Nephron (organoid): ENCODE results near the gene UST.

Source experiments
- H3K27ac Mint-ChIP-seq, 3 experiments: 2 replicates each; pipeline ENCODE4 v1.8.0; 2020; ENCODE audit warnings: mixed read lengths in 3 of 3, mild to moderate bottlenecking in 2 of 3, moderate library complexity in 1 of 3
- H3K27me3 Mint-ChIP-seq: 2 replicates; pipeline ENCODE4 v1.8.0; 2021; ENCODE audit warnings: low read depth, mild to moderate bottlenecking, moderate library complexity, mixed read lengths
- H3K36me3 Mint-ChIP-seq: 2 replicates; pipeline ENCODE4 v1.8.0; 2020; ENCODE audit warnings: low read depth, mixed read lengths
- H3K4me1 Mint-ChIP-seq: 2 replicates; pipeline ENCODE4 v1.8.0; 2020; ENCODE audit warnings: mixed read lengths
- H3K4me3 Mint-ChIP-seq, 3 experiments: 2 replicates each; pipeline ENCODE4 v1.8.0; 2020; ENCODE audit warnings: mild to moderate bottlenecking in 3 of 3, mixed read lengths in 3 of 3, moderate library complexity in 2 of 3
- H3K9me3 Mint-ChIP-seq: 2 replicates; pipeline ENCODE4 v1.8.0; 2020; ENCODE audit warnings: mixed read lengths
- TF ChIP-seq, protein P1 (sequence below), 3 experiments: fragments of 200-600 bp; sonication (generic); IDR thresholded peaks; one replicate each; pipeline ENCODE4 v1.5.0; 2021; ENCODE audit warnings: antibody characterized with exemption in 3 of 3; ENCODE audit not compliant: unreplicated experiment in 3 of 3

The UST gene

DNA sequence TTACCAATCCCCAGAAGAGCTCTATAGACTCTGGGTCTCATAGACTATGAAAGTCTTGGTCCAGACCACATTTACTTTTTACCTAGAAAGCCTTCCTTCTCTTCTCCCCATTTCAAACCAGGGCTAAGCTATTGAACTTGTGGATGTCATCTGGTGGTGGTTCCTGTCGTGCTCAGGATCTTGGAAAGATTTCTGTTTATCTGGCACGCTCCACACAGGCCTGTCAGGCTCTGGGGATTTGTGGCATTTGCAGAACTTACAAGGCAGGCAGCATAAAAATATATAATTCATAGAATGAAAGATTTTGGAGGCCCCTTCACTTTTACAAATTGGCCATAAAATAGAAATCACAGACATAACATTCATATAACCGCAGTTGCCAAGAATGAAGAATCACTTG, 188.1 kb downstream of the UST start:
- H3K4me3 Mint-ChIP-seq: peak overlapping the region in 1 of 3 experiments; percentile 11
- no peaks in the 10 kb centered on the region for H3K36me3 Mint-ChIP-seq
- TF ChIP-seq, protein P1, sequence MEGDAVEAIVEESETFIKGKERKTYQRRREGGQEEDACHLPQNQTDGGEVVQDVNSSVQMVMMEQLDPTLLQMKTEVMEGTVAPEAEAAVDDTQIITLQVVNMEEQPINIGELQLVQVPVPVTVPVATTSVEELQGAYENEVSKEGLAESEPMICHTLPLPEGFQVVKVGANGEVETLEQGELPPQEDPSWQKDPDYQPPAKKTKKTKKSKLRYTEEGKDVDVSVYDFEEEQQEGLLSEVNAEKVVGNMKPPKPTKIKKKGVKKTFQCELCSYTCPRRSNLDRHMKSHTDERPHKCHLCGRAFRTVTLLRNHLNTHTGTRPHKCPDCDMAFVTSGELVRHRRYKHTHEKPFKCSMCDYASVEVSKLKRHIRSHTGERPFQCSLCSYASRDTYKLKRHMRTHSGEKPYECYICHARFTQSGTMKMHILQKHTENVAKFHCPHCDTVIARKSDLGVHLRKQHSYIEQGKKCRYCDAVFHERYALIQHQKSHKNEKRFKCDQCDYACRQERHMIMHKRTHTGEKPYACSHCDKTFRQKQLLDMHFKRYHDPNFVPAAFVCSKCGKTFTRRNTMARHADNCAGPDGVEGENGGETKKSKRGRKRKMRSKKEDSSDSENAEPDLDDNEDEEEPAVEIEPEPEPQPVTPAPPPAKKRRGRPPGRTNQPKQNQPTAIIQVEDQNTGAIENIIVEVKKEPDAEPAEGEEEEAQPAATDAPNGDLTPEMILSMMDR (IDR thresholded peaks at IDR 0.05; ENCODE audit: unreplicated experiment in 3 of 3): no peak
- peak overlapping the region; percentile 65 to 80 (median 79) for H3K27ac Mint-ChIP-seq
- H3K27me3 Mint-ChIP-seq: no peaks in the 10 kb centered on the region
- H3K9me3 Mint-ChIP-seq: no peaks in the 10 kb centered on the region
- peaks cover 56% of the 10 kb centered on the region for H3K4me1 Mint-ChIP-seq

DNA sequence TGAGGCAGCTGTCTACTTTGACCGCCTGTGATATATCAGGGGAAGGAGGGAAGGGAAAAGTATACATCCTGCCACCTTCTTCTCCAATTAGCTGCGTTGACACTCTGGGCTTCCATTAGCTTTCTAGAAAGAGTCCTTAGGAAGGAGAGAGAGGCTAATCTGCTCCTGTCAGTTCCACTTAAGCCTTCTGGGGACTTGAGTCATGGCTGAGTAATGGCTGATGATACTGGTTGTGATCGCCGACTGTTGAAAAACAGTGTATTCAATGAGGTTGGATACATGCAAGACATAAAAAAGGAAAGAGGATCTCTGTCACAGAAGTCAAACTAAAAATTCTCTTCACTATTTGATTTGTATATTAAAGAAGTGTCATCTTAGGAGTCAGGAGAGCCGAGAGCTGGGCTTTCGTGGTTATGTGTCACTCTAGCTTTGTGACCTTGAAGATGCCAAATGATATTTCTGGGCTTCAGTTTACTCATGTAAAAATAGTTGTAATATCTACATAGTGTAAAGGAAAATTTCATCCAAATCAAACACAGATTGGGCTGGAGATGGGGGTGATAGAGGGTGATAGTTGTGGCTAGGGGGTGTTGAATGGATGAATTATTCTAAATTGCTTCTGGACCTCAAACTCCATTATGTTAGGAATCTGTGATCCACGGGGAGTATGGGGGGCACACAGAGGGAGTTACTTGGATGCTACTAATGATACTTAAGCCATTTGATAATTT, 189.0 kb downstream of the UST start:
- H3K9me3 Mint-ChIP-seq: no peaks in the 10 kb centered on the region
- no peaks in the 10 kb centered on the region for H3K27me3 Mint-ChIP-seq
- TF ChIP-seq, protein P1 (IDR thresholded peaks at IDR 0.05; ENCODE audit: unreplicated experiment in 3 of 3): no peak
- peak overlapping the region; percentile 65 to 80 (median 79) for H3K27ac Mint-ChIP-seq
- H3K4me3 Mint-ChIP-seq: no peak overlapping the region
- no peaks in the 10 kb centered on the region for H3K36me3 Mint-ChIP-seq
- peaks cover 52% of the 10 kb centered on the region for H3K4me1 Mint-ChIP-seq

- no peaks in the 10 kb centered on the region for H3K9me3 Mint-ChIP-seq
Measured at GRCh38 chr6:148943451-148943850, 196.6 kb downstream of the UST start.

DNA sequence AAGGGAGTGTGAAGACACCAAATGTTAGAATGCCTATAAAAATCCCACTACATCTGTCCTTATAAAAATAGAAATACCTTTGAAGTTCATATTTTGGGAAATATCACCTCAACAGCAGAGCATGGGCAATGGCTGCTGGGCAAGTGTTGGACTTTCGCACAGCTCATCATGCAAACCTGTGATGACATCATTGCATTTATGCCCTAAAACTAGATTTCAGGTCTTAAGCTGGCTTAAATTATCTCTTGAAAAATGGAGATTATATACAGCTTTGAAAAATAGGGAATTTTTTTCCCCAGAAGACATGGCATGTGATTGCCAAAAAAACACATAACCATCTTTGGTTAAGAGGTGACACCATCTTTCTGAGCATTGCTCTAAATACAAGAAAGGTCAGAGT, 197.8 kb downstream of the UST start:
- Mint-ChIP-seq H3K4me3 (no peak overlapping the region), H3K4me1 (peaks cover 37% of the 10 kb centered on the region), H3K27me3 (no peaks in the 10 kb centered on the region), H3K27ac (no peak overlapping the region), H3K36me3 (peaks cover 4% of the 10 kb centered on the region), H3K9me3 (no peaks in the 10 kb centered on the region)
- TF ChIP-seq, protein P1 (IDR thresholded peaks at IDR 0.05; ENCODE audit: unreplicated experiment in 3 of 3): no peak

More at GRCh38 chr6:148943451-148943850, 196.6 kb downstream of the UST start:
- Mint-ChIP-seq H3K27me3 (no peaks in the 10 kb centered on the region), H3K4me1 (peaks cover 39% of the 10 kb centered on the region), H3K36me3 (peaks cover 4% of the 10 kb centered on the region), H3K4me3 (no peak overlapping the region), H3K27ac (peak overlapping the region in 2 of 3 experiments; percentile 72 to 89)
- TF ChIP-seq, protein P1 (IDR thresholded peaks at IDR 0.05; ENCODE audit: unreplicated experiment in 3 of 3): no peak

DNA sequence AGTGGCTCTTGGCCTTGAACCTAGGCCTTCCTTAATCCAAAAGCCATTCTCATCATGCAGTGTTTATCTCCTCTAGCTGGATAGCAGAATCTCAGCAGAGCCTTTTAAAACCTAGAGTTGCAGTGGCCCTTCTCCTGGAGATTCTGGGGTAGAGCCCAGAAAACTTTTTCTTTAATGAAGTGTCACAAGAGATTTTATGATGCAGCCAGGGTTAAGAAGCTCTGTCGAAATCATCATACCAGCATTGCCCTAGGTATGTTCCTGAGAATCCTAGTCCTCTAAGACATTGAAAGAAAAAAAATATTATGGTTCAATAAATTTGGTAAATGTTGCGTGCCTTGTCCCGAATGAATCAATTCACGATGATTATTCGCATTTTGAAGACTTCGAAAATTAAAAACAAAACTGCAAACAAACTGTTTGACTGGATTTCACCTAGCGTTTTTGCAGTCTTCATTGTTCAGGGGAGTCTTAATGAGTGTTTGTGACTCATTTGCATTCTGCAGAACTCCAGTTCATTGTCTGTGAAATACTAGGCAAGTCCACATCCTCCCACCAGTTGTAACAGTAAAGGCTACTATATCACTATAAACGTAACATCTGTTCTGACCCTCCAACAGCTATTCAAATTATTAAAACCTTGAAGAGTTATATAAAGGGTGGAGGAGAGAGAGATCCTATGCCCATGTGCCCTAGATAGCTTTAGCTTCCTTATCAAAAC, 198.6 kb downstream of the UST start:
- peaks cover 4% of the 10 kb centered on the region for H3K36me3 Mint-ChIP-seq
- H3K4me1 Mint-ChIP-seq: peaks cover 37% of the 10 kb centered on the region
- no peak overlapping the region for H3K4me3 Mint-ChIP-seq
- no peaks in the 10 kb centered on the region for H3K9me3 Mint-ChIP-seq
- TF ChIP-seq, protein P1 (IDR thresholded peaks at IDR 0.05; ENCODE audit: unreplicated experiment in 3 of 3): no peak
- H3K27ac Mint-ChIP-seq: peak overlapping the region in 2 of 3 experiments; percentile 23 to 48
- H3K27me3 Mint-ChIP-seq: no peaks in the 10 kb centered on the region
